GM12872 (cell line): ENCODE results near the gene ERC2.
A peak's percentile ranks its signal among the peaks of the same experiment; 100 is the strongest.

Source experiments
- CTCF ChIP-seq: IDR thresholded peaks from 3 replicates; pipeline ENCODE4 v1.5.1; 2011; ENCODE audit warnings: low read depth, mild to moderate bottlenecking, low read length, moderate library complexity; ENCODE audit not compliant: insufficient read depth

ERC2 gene

GRCh38 chr3:55884491-55885285 is 583.6 kb downstream of the ERC2 start:
- TF ChIP-seq CTCF = no peak

GRCh38 chr3:55884066-55884465 is 584.2 kb downstream of the ERC2 start:
- no peak for TF ChIP-seq CTCF

GRCh38 chr3:55882006-55882405 is 586.3 kb downstream of the ERC2 start:
- TF ChIP-seq CTCF = no peak

- TF ChIP-seq CTCF = no peak
Observed at GRCh38 chr3:55880357-55880756, 587.9 kb downstream of the ERC2 start.

- no peak for TF ChIP-seq CTCF
Observed at GRCh38 chr3:55879901-55880331, 588.4 kb downstream of the ERC2 start.

- peak; percentile 16; the same call in 1 of the 3 replicates for TF ChIP-seq CTCF
Observed at GRCh38 chr3:55877703-55878102, 590.6 kb downstream of the ERC2 start.

- TF ChIP-seq CTCF = no peak
Observed at GRCh38 chr3:55876560-55876959, 591.7 kb downstream of the ERC2 start.
